Measurements from ENCODE around the gene PHKA2.

DNA sequence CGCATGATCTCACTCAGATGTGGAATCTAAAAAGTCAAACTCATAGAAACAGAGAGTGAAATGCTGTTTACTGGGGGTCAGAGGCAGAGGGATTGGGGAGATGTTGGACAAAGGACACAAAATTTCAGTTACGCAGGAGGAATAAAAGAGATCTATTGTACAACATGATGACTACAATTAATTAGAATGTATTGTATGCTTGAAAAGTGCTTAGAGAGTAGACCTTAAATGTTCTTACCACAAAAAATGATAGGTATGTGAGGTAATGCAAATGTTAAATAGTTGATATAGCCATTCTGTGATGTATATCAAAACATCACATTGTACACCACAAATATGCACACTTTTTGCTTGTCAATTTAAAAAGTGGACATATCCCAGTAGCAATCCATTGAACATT is 36.1 kb upstream of the PHKA2 start:
- TF ChIP-seq, protein P1, sequence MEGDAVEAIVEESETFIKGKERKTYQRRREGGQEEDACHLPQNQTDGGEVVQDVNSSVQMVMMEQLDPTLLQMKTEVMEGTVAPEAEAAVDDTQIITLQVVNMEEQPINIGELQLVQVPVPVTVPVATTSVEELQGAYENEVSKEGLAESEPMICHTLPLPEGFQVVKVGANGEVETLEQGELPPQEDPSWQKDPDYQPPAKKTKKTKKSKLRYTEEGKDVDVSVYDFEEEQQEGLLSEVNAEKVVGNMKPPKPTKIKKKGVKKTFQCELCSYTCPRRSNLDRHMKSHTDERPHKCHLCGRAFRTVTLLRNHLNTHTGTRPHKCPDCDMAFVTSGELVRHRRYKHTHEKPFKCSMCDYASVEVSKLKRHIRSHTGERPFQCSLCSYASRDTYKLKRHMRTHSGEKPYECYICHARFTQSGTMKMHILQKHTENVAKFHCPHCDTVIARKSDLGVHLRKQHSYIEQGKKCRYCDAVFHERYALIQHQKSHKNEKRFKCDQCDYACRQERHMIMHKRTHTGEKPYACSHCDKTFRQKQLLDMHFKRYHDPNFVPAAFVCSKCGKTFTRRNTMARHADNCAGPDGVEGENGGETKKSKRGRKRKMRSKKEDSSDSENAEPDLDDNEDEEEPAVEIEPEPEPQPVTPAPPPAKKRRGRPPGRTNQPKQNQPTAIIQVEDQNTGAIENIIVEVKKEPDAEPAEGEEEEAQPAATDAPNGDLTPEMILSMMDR (IDR thresholded peaks at IDR 0.05) = no peak
- TF ChIP-seq POLR2A (IDR thresholded peaks at IDR 0.05) = no peak

Measured in lower leg skin (tissue), 3 donors.